Uterus (tissue), 2 donors: Measurements from ENCODE around the gene TTC23.

ENCODE experiments used
- CTCF ChIP-seq, 4 experiments: fragments of 200-600 bp in 2 of 4; fragments of 450-650 bp in 2 of 4; sonication (generic) in 2 of 4; IDR thresholded peaks; one replicate each; pipeline ENCODE4 v1.5.1; 2016 to 2019; ENCODE audit warnings: antibody characterized with exemption in 4 of 4, mild to moderate bottlenecking in 2 of 4, moderate library complexity in 1 of 4
- POLR2A ChIP-seq, 2 donors: fragments of 450-650 bp; IDR thresholded peaks; one replicate each; pipeline ENCODE4 v1.6.1; 2016; ENCODE audit warnings: antibody characterized with exemption in 2 of 2, mild to moderate bottlenecking in 1 of 2, moderate library complexity in 1 of 2

- no peak for TF ChIP-seq CTCF (IDR thresholded peaks at IDR 0.05)
- no peak for TF ChIP-seq POLR2A (IDR thresholded peaks at IDR 0.05)
Observed at GRCh38 chr15:99126930-99127329, 122.5 kb downstream of the TTC23 start.
